Gastrocnemius medialis (tissue), 4 donors: ENCODE data around the gene MEG3.

Experiments
- POLR2A ChIP-seq, 2 donors: fragments of 450-650 bp; IDR thresholded peaks; one replicate each; pipeline ENCODE4 v1.6.1; 2017; ENCODE audit warnings: antibody characterized with exemption in 2 of 2, mild to moderate bottlenecking in 2 of 2, moderate library complexity in 2 of 2
- TF ChIP-seq, protein P1 (sequence below), 5 experiments: fragments of 450-650 bp in 3 of 5; fragments of 200-600 bp in 2 of 5; sonication (generic) in 2 of 5; IDR thresholded peaks in 4 of 5; conservative IDR thresholded peaks in 1 of 5; 1 replicate in 4 of 5; 2 replicates in 1 of 5; pipeline ENCODE4 v1.5.1; 2016 to 2019; ENCODE audit warnings: antibody characterized with exemption in 5 of 5, mild to moderate bottlenecking in 3 of 5, moderate library complexity in 3 of 5

DNA sequence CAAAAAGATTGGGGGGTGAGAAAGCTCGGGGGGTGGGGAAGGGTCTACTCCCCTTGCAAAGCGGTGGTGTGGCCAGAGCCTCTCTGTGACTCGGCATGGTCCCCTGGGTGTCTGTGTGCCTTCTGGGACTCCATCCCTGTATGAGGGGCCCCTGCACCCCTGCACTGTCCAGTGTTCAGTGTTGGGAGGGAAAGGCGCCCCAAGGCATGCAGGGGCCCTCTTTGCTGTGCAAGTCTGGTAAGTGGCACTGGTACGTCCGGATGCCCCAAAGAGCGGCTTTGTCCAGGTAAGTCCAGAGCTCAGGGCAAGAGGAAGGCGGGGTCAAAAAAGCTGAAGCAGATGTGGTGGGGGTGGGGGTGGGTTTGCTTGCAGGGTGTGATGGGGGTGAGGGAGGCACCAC, 53.9 kb downstream of the MEG3 start:
- TF ChIP-seq, protein P1, sequence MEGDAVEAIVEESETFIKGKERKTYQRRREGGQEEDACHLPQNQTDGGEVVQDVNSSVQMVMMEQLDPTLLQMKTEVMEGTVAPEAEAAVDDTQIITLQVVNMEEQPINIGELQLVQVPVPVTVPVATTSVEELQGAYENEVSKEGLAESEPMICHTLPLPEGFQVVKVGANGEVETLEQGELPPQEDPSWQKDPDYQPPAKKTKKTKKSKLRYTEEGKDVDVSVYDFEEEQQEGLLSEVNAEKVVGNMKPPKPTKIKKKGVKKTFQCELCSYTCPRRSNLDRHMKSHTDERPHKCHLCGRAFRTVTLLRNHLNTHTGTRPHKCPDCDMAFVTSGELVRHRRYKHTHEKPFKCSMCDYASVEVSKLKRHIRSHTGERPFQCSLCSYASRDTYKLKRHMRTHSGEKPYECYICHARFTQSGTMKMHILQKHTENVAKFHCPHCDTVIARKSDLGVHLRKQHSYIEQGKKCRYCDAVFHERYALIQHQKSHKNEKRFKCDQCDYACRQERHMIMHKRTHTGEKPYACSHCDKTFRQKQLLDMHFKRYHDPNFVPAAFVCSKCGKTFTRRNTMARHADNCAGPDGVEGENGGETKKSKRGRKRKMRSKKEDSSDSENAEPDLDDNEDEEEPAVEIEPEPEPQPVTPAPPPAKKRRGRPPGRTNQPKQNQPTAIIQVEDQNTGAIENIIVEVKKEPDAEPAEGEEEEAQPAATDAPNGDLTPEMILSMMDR (IDR thresholded peaks at IDR 0.05 in 4 of 5, conservative IDR thresholded peaks at IDR 0.05 in 1 of 5), result no peak
- TF ChIP-seq POLR2A (IDR thresholded peaks at IDR 0.05), result no peak
